ENCODE results near the gene NAP1L4. TPM values are rescaled to one million over a fixed set of nuclear protein-coding genes. Genes with fewer than 3 reads are reported as not detected.
A peak's percentile ranks its signal among the peaks of the same experiment; 100 is the strongest.

Gene NAP1L4
- total RNA-seq, 1 experiment from 2014 or later, result 212 TPM

DNA sequence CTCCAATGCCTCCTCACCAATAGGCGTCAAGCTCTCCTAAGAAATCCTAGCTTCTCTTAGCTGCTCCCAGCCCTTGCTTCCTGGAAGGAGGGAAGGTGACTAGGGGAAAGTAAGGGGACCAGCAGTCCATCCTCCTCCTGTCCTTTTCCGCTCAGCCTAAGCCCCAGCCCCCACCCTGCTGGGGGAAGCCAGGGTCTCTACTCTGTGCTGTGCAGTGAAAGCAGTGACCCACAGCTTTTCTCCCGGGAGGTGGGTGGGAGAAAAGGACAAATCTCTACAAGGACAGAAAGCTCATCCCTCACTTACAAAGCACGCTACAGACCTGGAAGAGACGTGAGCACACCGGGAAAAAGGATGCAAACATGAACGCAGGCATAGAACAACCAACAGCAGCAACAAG, 32.0 kb downstream of the NAP1L4 start:
- no peaks in the 10 kb centered on the region for H3K23me2 ChIP-seq (ENCODE audit: insufficient read length, low read depth, low read length, poor library complexity, severe bottlenecking)
- no peak overlapping the region for H3K4ac ChIP-seq (ENCODE audit: low read depth, low read length)
- Mint-ChIP-seq H3K4me3 (no peak overlapping the region), H3K27me3 (ENCODE audit: low read depth) (no peaks in the 10 kb centered on the region; the same call in 1 of the 2 replicates), H3K36me3 (ENCODE audit: insufficient read depth in 1 of 3, low read depth in 3 of 3) (peaks cover 61 to 95% (median 84%) of the 10 kb centered on the region in 3 experiments), H3K27ac (peak overlapping the region in 2 of 3 experiments; percentile 4 to 25; a peak in 1 of 7 replicates), H3K9me3 (no peaks in the 10 kb centered on the region), H3K4me1 (peaks cover 31 to 33% of the 10 kb centered on the region in 2 experiments)
- no peaks in the 10 kb centered on the region for H3K27me3 ChIP-seq (ENCODE audit: insufficient read depth, low read length)
- no peak overlapping the region for H2BK12ac ChIP-seq (ENCODE audit: insufficient read length, low read depth, low read length)
- no peak for TF ChIP-seq CTCF (conservative IDR thresholded peaks at IDR 0.05)
- no peak overlapping the region for H2BK20ac ChIP-seq (ENCODE audit: low read depth, low read length, poor library complexity, severe bottlenecking)
- H2BK5ac ChIP-seq (ENCODE audit: insufficient read length, low read length), result no peak overlapping the region
- H4K91ac ChIP-seq (ENCODE audit: insufficient read length, low read depth, low read length), result no peak overlapping the region
- no peaks in the 10 kb centered on the region; the same call in 1 of the 2 replicates for H3K79me2 ChIP-seq (ENCODE audit: insufficient read depth, low read length)
- no peak overlapping the region for H3K9ac ChIP-seq (ENCODE audit: extremely low read depth, insufficient read length, low read length)
- no peak overlapping the region for H2AK5ac ChIP-seq (ENCODE audit: insufficient read length, low read length)
- H3K4me2 ChIP-seq (ENCODE audit: insufficient read depth, insufficient read length, low read length), result no peak overlapping the region
- H3K56ac ChIP-seq (ENCODE audit: insufficient read length, low read depth, low read length), result no peak overlapping the region
- no peak for DNase-seq
- no peaks in the 10 kb centered on the region for H4K20me1 ChIP-seq (ENCODE audit: control insufficient read depth, insufficient read depth, insufficient read length)
- no peak overlapping the region for H3K14ac ChIP-seq (ENCODE audit: insufficient read depth, low read length)
- no CpG with 5 or more reads among the region's 7 CpGs for WGBS (ENCODE audit: extremely low coverage, insufficient read length, low lambda C conversion rate)
- H2BK120ac ChIP-seq (ENCODE audit: low read depth, low read length, poor library complexity, severe bottlenecking), result no peak overlapping the region
- no peak overlapping the region for H3K27ac ChIP-seq (ENCODE audit: insufficient read length, low read depth, low read length)
- H3K9me3 ChIP-seq (ENCODE audit: control insufficient read depth, low read depth, low read length), result no peaks in the 10 kb centered on the region
- H4K8ac ChIP-seq (replicated peaks; ENCODE audit: insufficient read length, low read depth, low read length), result no peak overlapping the region
- no peaks in the 10 kb centered on the region for H3K79me1 ChIP-seq (ENCODE audit: insufficient read depth, low read depth, low read length, poor library complexity, severe bottlenecking)
- no peak overlapping the region for H4K5ac ChIP-seq (ENCODE audit: insufficient read length, low read depth, low read length)
- H2BK15ac ChIP-seq (ENCODE audit: low read depth, low read length), result no peak overlapping the region
- no peak overlapping the region for H2AFZ ChIP-seq (ENCODE audit: low read length)
- no peak overlapping the region for H3K23ac ChIP-seq (ENCODE audit: insufficient read length, low read depth, low read length)
- no peak overlapping the region for H3K18ac ChIP-seq (ENCODE audit: insufficient read length, low read depth, low read length)
- H3K4me1 ChIP-seq (ENCODE audit: insufficient read depth, low read length), result peaks cover 4% of the 10 kb centered on the region; the same call in 1 of the 2 replicates
- H3T11ph ChIP-seq (ENCODE audit: low read length), result no peak overlapping the region

Measured in H9 (cell line).